CD4-positive, alpha-beta T cell (primary cell): ENCODE data around the gene TTLL1. TPM values are rescaled to one million over a fixed set of nuclear protein-coding genes. Genes with fewer than 3 reads are reported as not detected.

Experiments used
- ATAC-seq: fragments of 200-7000 bp; cut with Tn5 transposase; one replicate; pipeline ENCODE4 v1.10.0; 2022; ENCODE audit warnings: mild to moderate bottlenecking; ENCODE audit not compliant: poor library complexity
- CTCF ChIA-PET: fragments of 350-600 bp; sonication (Branson Sonifier 250); formaldehyde crosslinking; loops from one replicate; lab custom pipeline; 2021; ENCODE audit warnings: antibody characterized with exemption, inconsistent platforms; lab: Charles Lee
- POLR2A ChIA-PET: fragments of 350-600 bp; sonication (Branson Sonifier 250); formaldehyde crosslinking; loops from one replicate; lab custom pipeline; 2021; ENCODE audit warnings: antibody characterized with exemption, inconsistent platforms; lab: Charles Lee
- DNase-seq, 14 experiments: peaks; one replicate each; pipeline ENCODE4 v3.0.0-alpha.2; 2013 to 2020; ENCODE audit warnings: mixed read lengths in 2 of 14
- H3K27ac ChIP-seq, 2 donors: one replicate each; pipeline versions ENCODE4 v1.5.1 to v1.7.0; 2013; ENCODE audit warnings: low read length in 2 of 2, low read depth in 1 of 2, mild to moderate bottlenecking in 1 of 2
- H3K27me3 ChIP-seq, 2 experiments: 1 replicate in 1 of 2; 2 replicates in 1 of 2; pipeline versions ENCODE4 v1.6.1 to v1.7.0; 2013; ENCODE audit warnings: low read length in 2 of 2, control low read depth in 1 of 2, mild to moderate bottlenecking in 1 of 2, moderate library complexity in 1 of 2; ENCODE audit not compliant: insufficient read depth in 2 of 2, control insufficient read depth in 1 of 2
- H3K36me3 ChIP-seq: one replicate; pipeline ENCODE4 v1.6.1; 2013; ENCODE audit warnings: low read length, control low read depth; ENCODE audit not compliant: insufficient read depth
- H3K4me1 ChIP-seq: one replicate; pipeline ENCODE4 v1.6.1; 2013; ENCODE audit warnings: low read length, control low read depth; ENCODE audit not compliant: insufficient read depth
- H3K4me3 ChIP-seq: one replicate; pipeline ENCODE4 v1.5.1; 2013; ENCODE audit warnings: mild to moderate bottlenecking, low read length, moderate library complexity
- H3K9me3 ChIP-seq, 2 experiments: 1 replicate in 1 of 2; 2 replicates in 1 of 2; pipeline versions ENCODE4 v1.6.1 to v1.7.0; 2013; ENCODE audit warnings: low read length in 2 of 2, mild to moderate bottlenecking in 2 of 2, control low read depth in 1 of 2, moderate library complexity in 1 of 2; ENCODE audit not compliant: control insufficient read depth in 1 of 2, insufficient read depth in 1 of 2
- H3K27ac Mint-ChIP-seq: one replicate; pipeline ENCODE4 v1.8.0; 2020; ENCODE audit warnings: mixed read lengths
- H3K27me3 Mint-ChIP-seq: one replicate; pipeline ENCODE4 v1.8.0; 2021; ENCODE audit warnings: mixed read lengths
- H3K36me3 Mint-ChIP-seq: one replicate; pipeline ENCODE4 v1.8.0; 2021; ENCODE audit warnings: low read depth, mixed read lengths
- H3K4me1 Mint-ChIP-seq: one replicate; pipeline ENCODE4 v1.8.0; 2021; ENCODE audit warnings: low read depth, mixed read lengths
- H3K4me3 Mint-ChIP-seq: one replicate; pipeline ENCODE4 v1.8.0; 2020; ENCODE audit warnings: mild to moderate bottlenecking, mixed read lengths
- H3K9me3 Mint-ChIP-seq: one replicate; pipeline ENCODE4 v1.8.0; 2020; ENCODE audit warnings: mixed read lengths
- intact Hi-C, 2 experiments: fragments of 100-400 bp; cut with DNase I in 1 of 2; cut with micrococcal nuclease in 1 of 2; formaldehyde crosslinking; loops; one replicate each; pipeline versions ENCODE4 v1.15.1 to v1.9.0; 2023 to 2025; cut with DNase I, micrococcal nuclease
- total RNA-seq, 174 experiments: library from RNA in 2 of 174; stranded (reverse) in 2 of 174; gene quantifications; one replicate each; pipeline ENCODE4 v1.2.3 and lab custom pipeline; 2021 to 2026
- TF ChIP-seq, protein P1 (sequence below): fragments of 200-600 bp; IDR thresholded peaks from one replicate; pipeline ENCODE4 v1.8.0; 2022; ENCODE audit warnings: antibody characterized with exemption, mild to moderate bottlenecking

Gene TTLL1
- total RNA-seq, 2 experiments from 2014 or later, result 2.6 to 2.8 TPM

DNA sequence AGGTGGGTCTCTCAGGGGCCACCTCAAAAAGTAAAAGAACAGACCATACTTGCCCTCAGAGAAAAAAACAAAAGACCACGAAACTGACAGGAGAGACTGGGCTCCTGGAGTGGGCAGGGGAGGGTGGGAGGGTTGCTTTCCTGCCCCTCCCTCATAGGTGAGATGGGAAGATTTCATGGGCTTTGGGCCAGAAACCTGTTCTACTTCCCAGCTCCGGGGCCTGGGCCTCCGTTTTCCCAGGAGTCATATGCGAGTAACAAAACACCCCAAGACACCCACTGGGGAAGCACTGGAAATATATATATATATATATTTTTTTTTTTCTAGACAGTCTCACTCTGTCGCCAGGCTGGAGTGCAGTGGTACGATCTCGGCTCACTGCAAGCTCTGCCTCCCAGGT lies 31.6 kb downstream of the TTLL1 start:
- no peak overlapping the region for H3K4me3 Mint-ChIP-seq
- DNase-seq, result no peak
- Histone ChIP-seq H3K4me1 (no peaks in the 10 kb centered on the region), H3K9me3 (no peaks in the 10 kb centered on the region), H3K27me3 (no peaks in the 10 kb centered on the region), H3K36me3 (peaks cover 16% of the 10 kb centered on the region), H3K4me3 (no peak overlapping the region), H3K27ac (no peak overlapping the region)
- no peaks in the 10 kb centered on the region for H3K4me1 Mint-ChIP-seq
- ChIA-PET CTCF (no interaction called here), POLR2A (no interaction called here)
- no peak overlapping the region for H3K27ac Mint-ChIP-seq
- intact Hi-C loops, result no loop called here
- no peaks in the 10 kb centered on the region for H3K27me3 Mint-ChIP-seq
- H3K36me3 Mint-ChIP-seq, result peaks cover 33% of the 10 kb centered on the region
- H3K9me3 Mint-ChIP-seq, result no peaks in the 10 kb centered on the region
- no peak for ATAC-seq
- TF ChIP-seq, protein P1, sequence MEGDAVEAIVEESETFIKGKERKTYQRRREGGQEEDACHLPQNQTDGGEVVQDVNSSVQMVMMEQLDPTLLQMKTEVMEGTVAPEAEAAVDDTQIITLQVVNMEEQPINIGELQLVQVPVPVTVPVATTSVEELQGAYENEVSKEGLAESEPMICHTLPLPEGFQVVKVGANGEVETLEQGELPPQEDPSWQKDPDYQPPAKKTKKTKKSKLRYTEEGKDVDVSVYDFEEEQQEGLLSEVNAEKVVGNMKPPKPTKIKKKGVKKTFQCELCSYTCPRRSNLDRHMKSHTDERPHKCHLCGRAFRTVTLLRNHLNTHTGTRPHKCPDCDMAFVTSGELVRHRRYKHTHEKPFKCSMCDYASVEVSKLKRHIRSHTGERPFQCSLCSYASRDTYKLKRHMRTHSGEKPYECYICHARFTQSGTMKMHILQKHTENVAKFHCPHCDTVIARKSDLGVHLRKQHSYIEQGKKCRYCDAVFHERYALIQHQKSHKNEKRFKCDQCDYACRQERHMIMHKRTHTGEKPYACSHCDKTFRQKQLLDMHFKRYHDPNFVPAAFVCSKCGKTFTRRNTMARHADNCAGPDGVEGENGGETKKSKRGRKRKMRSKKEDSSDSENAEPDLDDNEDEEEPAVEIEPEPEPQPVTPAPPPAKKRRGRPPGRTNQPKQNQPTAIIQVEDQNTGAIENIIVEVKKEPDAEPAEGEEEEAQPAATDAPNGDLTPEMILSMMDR, result no peak

DNA sequence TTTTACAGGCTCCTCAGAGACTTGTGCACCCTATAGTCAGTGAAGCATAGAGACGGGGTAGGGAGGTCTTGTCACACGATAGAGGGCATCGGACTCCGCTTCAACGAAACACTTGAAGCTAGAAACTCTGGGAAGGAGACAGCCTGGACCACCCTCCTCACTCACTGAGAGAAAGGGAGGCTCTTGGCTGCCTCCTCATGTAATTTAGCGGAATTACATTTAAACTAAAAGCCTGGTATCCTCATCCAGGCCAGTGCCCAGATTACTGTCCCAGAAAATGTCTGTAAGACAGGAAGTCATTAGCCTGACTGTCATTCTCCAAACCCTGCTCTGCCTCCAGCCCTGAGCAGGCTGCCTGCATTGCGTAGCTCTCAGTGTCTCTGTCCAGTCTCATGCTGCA lies 36.0 kb downstream of the TTLL1 start:
- Mint-ChIP-seq H3K4me1 (no peaks in the 10 kb centered on the region), H3K9me3 (no peaks in the 10 kb centered on the region), H3K36me3 (peaks cover 17% of the 10 kb centered on the region), H3K27me3 (no peaks in the 10 kb centered on the region), H3K4me3 (no peak overlapping the region), H3K27ac (no peak overlapping the region)
- no peak for ATAC-seq
- Histone ChIP-seq H3K4me3 (no peak overlapping the region), H3K4me1 (no peaks in the 10 kb centered on the region), H3K36me3 (peaks cover 14% of the 10 kb centered on the region), H3K9me3 (no peaks in the 10 kb centered on the region), H3K27me3 (no peaks in the 10 kb centered on the region), H3K27ac (no peak overlapping the region)
- ChIA-PET CTCF (no interaction called here), POLR2A (no interaction called here)
- TF ChIP-seq, protein P1, result no peak
- intact Hi-C loops, result no loop called here
- DNase-seq, result no peak

DNA sequence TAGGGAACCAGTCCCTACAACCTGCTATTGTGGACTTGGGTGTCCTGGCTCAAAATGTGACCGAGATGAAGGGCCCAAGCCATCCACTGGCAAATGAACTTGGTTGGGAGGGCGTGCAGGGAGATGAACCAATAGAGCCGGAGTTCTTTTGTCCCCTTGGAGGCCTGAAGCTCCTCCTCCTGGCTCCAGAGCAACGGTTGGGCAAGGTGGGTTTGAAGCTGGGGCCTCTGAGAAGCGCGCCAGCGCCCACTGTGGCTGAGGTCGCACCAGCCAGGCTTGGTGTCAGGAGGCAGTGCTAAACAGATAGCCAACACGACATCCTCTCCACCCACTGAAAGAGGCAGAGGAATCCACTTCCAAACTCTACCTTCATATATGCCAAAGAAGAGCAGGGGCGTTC lies 38.2 kb downstream of the TTLL1 start:
- TF ChIP-seq, protein P1, result no peak
- POLR2A ChIA-PET, result interaction anchor here (0.6 kb wide), 1 partner anchor 246 kb away, joined by 3 read pairs; no protein-coding TSS in a partner anchor

More for the DNA sequence above, 38.2 kb downstream of the TTLL1 start:
- Mint-ChIP-seq H3K36me3 (peaks cover 20% of the 10 kb centered on the region), H3K4me1 (no peaks in the 10 kb centered on the region), H3K4me3 (no peak overlapping the region), H3K9me3 (no peaks in the 10 kb centered on the region), H3K27ac (no peak overlapping the region), H3K27me3 (no peaks in the 10 kb centered on the region)
- Histone ChIP-seq H3K27me3 (no peaks in the 10 kb centered on the region), H3K9me3 (no peaks in the 10 kb centered on the region), H3K27ac (no peak overlapping the region), H3K4me1 (no peaks in the 10 kb centered on the region), H3K4me3 (no peak overlapping the region), H3K36me3 (peaks cover 18% of the 10 kb centered on the region)
- ATAC-seq (no peak), DNase-seq (no peak)
- intact Hi-C loops, result no loop called here
- CTCF ChIA-PET, result no interaction called here
